Measurements from ENCODE around the gene SLC16A8.
"Not testable (repeated sequence)": the region's sequence is repeated elsewhere in the genome, so short reads cannot be mapped to it uniquely, and the experiment has no call there.

Gene SLC16A8

GRCh38 chr22:38040953-38041759, 42.8 kb downstream of the SLC16A8 start:
- no peak for DNase-seq

- DNase-seq, result no peak
Measured at GRCh38 chr22:38038890-38039812, 44.8 kb downstream of the SLC16A8 start.

GRCh38 chr22:38038426-38038825, 45.6 kb downstream of the SLC16A8 start:
- no peak for DNase-seq

GRCh38 chr22:38037367-38038150, 46.4 kb downstream of the SLC16A8 start:
- not testable (repeated sequence) for DNase-seq

- DNase-seq, result no peak
Measured at GRCh38 chr22:38036392-38037062, 47.5 kb downstream of the SLC16A8 start.

GRCh38 chr22:38035530-38035885, 48.5 kb downstream of the SLC16A8 start:
- DNase-seq, result no peak

DNA sequence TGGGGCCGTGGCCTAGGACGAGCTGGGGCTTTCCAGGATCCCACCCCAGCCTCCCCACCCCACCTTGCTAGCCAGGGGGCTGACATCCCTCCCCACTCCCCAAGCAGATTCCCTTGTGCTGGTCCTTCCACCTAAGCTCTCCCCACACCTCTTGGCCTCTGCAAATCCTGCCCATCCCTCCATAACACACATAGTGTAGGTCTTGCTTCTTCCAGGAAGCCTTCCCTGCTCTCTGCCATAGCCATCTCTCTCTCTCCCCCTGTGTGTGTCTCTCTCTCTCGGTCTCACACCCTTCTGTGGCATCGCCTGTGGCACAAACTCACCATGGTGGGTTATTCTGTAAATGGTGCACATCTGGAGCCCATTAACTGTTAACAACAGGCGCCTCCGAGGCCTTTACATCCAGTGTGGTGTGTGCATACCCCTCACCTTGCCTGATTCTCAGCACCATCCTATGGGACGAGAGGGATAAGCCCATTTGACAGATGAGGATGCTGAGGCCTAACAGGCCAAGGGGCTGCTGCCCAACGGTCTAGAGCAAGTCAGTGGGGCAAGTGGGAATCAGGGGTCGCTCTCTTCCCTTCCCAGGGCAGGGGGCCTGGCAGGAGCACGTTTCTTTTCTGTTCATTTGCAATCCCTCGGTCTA, 49.0 kb downstream of the SLC16A8 start:
- DNase-seq, result no peak

DNA sequence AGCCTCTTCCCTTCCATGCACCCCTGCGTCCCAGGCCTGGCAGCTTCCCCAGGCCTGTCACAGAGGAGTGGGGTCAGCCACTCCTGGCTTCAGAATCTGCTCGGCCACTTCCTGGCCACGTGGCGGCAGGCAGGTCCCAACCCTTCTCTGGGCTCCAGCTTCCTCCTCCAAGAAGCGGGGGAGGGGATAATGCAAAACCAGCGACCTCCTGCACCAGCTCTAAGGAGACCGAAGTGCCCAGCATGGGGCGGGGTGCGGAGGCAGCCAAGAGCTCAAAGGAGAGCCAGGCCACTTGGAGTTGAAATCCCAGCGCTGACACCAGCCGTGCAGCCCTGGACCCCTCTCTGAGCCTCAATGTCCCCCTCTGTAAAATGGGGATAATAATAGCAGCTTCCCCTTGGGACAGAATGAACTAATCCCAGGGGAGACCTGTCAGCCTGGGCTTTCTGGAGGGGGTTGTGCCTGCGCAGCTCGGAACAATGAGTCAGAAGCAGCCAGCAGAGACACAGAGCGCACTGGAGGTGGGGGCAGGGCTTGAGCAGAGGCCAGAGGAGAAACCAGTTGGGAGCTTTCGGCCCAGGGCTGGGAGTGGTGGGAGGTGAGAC, 49.6 kb downstream of the SLC16A8 start:
- DNase-seq, result no peak

- DNase-seq, result no peak
Measured at GRCh38 chr22:38033522-38034277, 50.3 kb downstream of the SLC16A8 start.

DNA sequence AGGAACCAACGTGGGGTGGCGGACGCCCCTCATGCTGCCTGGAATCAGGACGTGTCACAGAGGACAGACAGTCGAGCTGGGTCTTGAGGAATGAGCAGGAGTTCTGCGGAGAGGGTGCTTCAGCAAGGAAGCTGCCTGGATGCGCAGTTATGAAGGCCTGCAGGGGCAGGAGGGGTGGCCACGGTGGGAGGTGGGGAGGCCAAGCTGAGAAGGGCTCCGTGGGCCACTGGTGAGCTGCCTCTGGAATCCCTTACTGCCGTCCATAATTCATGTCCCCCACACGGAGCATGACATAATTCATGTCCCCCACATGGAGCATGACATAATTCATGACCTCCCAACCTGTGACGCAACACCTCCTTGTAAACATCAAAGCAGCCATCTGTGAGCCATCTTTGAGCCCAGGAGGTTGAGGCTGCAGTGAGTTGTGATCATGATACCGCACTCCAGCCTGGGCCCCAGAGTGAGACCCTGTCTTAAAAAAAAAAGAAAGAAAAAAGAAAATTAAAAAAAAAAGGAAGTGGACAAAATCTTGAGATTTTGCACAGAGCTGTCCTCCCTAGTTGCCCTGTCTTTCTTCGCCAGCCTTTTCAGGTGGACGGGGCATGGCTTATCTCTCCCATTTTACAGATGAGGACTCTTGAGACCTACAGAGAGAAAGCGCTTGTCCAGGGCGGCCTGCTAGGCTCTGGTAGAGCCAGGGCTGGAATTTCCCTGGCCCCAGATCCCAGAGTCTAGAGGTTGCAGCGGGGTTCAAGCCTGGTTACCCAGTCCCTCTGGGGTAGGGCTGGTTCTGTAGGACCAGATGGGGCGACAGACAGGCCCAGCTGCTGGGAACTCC, 51.1 kb downstream of the SLC16A8 start:
- DNase-seq, result no peak

DNA sequence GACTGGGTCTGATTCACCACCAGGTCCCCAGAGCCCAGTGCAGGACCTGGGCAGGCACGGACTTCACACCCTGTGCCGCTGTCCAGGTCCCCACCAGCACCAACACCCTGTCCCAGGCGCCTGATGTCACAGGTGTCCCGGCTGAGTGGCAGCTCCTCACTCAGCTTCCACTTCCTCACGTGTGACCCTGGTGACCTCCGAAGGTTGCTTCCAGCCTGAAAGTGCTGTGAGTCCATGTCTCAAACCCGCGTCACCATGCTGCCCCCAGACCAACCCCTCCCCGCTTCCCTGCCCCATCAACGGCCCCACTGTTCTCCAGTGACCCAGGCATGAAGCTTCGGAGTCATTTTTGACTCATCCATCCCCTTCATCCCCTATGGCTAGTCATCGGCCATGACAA, 52.5 kb downstream of the SLC16A8 start:
- DNase-seq, result no peak

DNA sequence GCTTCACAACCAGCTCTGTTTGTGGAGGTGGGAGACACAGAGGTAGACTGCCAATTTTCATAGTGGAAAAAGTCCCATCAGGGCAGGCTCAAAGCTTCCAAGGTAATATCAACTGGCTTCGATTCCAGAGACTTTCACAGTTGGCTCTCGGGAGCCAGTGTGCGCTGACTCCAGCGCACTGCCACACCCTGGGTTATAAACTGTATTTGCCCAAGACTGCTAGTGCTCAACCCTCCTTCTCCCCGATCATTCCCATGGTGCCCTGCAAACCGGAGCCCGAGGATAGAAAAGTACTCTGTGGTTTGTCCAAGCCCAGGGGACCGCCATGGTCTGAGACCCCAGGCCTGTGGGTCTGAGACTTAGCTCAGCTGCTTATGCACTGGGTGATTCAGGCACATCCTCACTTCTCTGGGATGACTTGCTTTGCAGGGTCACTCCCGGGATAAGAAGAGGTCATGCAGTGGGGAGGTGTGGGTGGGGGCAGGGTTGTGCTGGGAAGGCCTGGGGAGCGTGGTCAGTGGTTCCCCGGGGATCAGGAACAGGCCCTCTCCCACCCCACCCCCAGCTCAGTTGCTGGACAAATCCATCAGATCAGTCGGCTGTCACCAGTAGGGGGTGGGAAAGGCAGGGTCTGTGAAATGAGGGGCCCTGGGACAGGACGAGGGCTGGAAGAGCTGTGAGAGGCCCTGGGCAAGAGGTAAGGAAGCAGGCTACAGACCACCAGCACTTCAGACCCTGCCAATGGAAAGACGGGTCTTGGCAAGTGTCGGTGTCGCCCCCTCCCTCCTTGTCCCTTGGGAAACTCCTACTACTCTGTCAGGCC, 53.5 kb downstream of the SLC16A8 start:
- no peak for DNase-seq

- no peak for DNase-seq
Measured at GRCh38 chr22:38029901-38030300, 54.1 kb downstream of the SLC16A8 start.

- DNase-seq, result no peak
Measured at GRCh38 chr22:38029370-38029769, 54.6 kb downstream of the SLC16A8 start.

DNA sequence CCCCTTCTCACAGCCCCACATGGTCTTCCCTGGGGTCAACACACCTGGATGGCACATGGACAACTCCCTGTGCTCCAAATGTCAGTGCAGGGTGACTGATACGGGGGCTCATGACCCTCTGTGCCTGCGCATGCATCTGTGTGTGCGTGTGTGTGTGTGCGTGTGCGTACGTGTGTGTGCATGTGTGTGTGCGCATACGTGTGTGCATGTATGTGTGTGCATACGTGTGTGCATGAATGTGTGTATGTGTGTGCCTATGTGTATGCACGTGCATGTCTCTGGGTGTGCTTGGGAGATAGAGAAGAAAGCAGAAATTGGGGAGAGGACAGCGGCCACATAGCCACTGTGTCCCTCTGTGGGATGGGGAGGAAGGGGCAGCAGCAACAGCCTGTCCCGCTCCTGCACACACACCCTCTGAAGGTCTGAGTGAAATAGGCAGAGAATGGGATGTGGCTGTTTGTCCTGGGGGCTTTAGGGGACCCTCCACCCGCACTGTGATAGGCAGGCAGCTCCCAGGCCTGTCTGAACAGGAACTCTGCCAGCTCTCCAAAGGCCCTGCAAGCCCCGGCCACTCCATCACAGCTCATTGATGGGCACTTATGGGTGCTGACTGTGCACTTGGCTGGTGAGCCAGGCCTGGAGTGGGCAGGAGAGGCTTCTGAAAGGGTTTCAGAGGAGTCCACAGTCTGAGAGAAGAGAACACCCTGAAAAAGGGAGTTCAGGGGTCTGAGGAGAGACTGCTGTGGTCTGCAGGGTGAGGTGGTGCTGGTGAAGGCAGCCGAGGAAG, 55.4 kb downstream of the SLC16A8 start:
- no peak for DNase-seq
